Activated naive CD8-positive, alpha-beta T cell (primary cell): Measurements from ENCODE around the gene CPEB4.

Experiments used
- H3K27ac Mint-ChIP-seq: one replicate; pipeline ENCODE4 v1.8.0; 2021; ENCODE audit warnings: mixed read lengths
- H3K27me3 Mint-ChIP-seq: one replicate; pipeline ENCODE4 v1.8.0; 2021; ENCODE audit warnings: mixed read lengths
- H3K36me3 Mint-ChIP-seq: one replicate; pipeline ENCODE4 v1.8.0; 2021; ENCODE audit warnings: mixed read lengths
- H3K4me1 Mint-ChIP-seq: one replicate; pipeline ENCODE4 v1.8.0; 2021; ENCODE audit warnings: low read depth, mixed read lengths
- H3K4me3 Mint-ChIP-seq: one replicate; pipeline ENCODE4 v1.8.0; 2021; ENCODE audit warnings: mild to moderate bottlenecking, mixed read lengths
- H3K9me3 Mint-ChIP-seq: one replicate; pipeline ENCODE4 v1.8.0; 2021; ENCODE audit warnings: low read depth, mixed read lengths

Gene CPEB4

DNA sequence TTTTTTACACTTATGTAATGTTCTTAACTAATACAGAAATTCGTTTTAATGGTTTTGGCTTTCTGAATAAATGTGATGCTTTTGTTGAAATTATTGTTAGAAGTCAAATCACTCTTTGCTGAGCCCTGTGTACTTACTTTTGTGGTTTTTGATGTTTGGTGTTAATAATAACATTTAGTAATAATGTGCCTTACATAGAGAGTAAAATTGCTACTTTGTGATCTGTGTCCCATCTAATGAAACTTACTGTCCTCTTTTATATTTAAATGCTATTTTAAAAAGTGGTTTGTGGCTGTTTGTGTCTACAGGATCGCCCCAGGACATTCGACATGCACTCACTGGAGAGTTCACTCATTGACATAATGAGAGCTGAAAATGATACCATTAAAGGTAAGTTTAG is 22.1 kb downstream of the CPEB4 start:
- no peak overlapping the region for H3K27ac Mint-ChIP-seq
- peaks cover 2% of the 10 kb centered on the region for H3K36me3 Mint-ChIP-seq
- H3K9me3 Mint-ChIP-seq = no peaks in the 10 kb centered on the region
- no peaks in the 10 kb centered on the region for H3K27me3 Mint-ChIP-seq
- H3K4me3 Mint-ChIP-seq = no peak overlapping the region
- H3K4me1 Mint-ChIP-seq = peaks cover 4% of the 10 kb centered on the region

- Mint-ChIP-seq H3K9me3 (no peaks in the 10 kb centered on the region), H3K27me3 (no peaks in the 10 kb centered on the region), H3K4me1 (peaks cover 4% of the 10 kb centered on the region), H3K36me3 (peaks cover 2% of the 10 kb centered on the region), H3K4me3 (no peak overlapping the region), H3K27ac (no peak overlapping the region)
Observed at GRCh38 chr5:173911623-173912022, 23.5 kb downstream of the CPEB4 start.

GRCh38 chr5:173913686-173914321 is 25.7 kb downstream of the CPEB4 start:
- Mint-ChIP-seq H3K4me3 (no peak overlapping the region), H3K4me1 (no peaks in the 10 kb centered on the region), H3K9me3 (no peaks in the 10 kb centered on the region), H3K27ac (no peak overlapping the region), H3K36me3 (peaks cover 2% of the 10 kb centered on the region), H3K27me3 (no peaks in the 10 kb centered on the region)

DNA sequence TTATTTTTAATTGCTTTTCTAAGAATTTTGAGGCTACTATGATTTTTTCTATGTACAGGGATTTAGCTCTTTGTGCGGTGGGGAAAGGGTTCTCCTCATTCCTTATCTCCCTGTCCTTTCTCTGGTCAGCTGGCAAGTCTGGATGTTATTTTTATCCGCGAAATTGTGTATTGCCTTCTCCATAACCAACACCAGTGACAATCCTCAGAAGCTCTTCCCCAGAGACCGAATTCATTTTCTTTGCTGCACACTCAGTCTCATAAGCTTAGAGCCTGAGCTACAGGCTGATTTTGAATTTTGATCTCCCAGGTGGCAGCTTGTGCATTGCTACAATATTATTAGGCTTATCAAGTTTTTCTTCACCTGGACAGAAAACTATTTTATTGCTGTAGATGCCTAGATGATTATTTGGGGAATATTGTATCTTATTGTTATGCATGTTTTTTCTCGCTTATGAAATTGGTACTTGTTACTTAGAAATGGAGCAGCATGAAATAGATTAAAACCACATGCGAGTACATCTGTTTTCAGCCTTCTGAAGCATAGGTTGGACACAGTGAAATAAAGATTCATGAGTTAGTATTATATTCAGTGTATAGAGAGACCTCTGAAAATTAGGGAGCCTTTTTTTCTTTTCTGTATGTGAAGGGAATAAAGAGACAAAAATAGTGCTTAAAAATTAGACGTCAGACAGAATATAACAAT is 27.3 kb downstream of the CPEB4 start:
- Mint-ChIP-seq H3K9me3 (no peaks in the 10 kb centered on the region), H3K27me3 (no peaks in the 10 kb centered on the region), H3K27ac (peak overlapping the region; percentile 5), H3K36me3 (peaks cover 2% of the 10 kb centered on the region), H3K4me3 (no peak overlapping the region), H3K4me1 (peaks cover 2% of the 10 kb centered on the region)

DNA sequence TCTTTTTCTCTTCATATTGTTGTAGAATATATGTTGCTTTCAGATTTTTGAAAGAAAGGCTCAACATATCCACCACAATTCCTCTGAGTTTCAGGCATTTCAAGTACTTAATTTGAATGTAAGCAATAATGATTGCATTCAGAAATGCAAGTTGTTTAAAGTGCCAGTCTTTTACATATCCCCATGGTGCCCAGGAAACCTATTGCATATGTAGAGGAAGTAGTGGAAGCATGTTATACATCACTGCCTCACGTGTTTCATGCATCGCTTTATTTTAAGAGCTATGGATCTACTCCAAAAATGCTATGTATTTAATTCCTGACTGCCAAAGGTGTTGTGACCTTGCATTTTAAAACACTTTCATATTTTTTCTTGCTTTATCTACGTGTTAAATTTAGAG is 28.1 kb downstream of the CPEB4 start:
- no peaks in the 10 kb centered on the region for H3K9me3 Mint-ChIP-seq
- peaks cover 10% of the 10 kb centered on the region for H3K4me1 Mint-ChIP-seq
- H3K36me3 Mint-ChIP-seq = peaks cover 2% of the 10 kb centered on the region
- no peak overlapping the region for H3K4me3 Mint-ChIP-seq
- no peaks in the 10 kb centered on the region for H3K27me3 Mint-ChIP-seq
- no peak overlapping the region for H3K27ac Mint-ChIP-seq

- H3K4me1 Mint-ChIP-seq = peaks cover 19% of the 10 kb centered on the region
- H3K36me3 Mint-ChIP-seq = no peaks in the 10 kb centered on the region
- no peaks in the 10 kb centered on the region for H3K9me3 Mint-ChIP-seq
- no peak overlapping the region for H3K27ac Mint-ChIP-seq
- H3K4me3 Mint-ChIP-seq = no peak overlapping the region
- no peaks in the 10 kb centered on the region for H3K27me3 Mint-ChIP-seq
Observed at GRCh38 chr5:173917788-173918786, 29.9 kb downstream of the CPEB4 start.

DNA sequence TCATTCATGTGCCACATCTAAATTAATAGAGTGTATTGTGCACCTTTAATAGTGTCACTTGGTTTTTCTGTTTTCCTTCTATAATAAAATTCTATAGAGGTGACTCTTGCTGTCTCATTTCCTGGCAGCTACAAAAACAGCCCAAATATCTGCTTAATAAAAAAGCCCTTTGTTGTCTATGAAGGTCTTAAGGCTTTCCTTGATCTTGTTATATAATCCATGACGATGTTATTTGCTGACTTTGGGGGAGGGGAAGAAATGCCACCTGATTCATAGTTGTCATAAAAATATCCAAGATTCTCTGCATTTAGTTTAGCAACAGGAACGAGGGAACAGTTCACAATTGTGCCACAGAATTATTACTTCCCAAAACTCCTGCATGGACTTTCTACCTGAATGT is 31.3 kb downstream of the CPEB4 start:
- peaks cover under 1% of the 10 kb centered on the region for H3K36me3 Mint-ChIP-seq
- no peak overlapping the region for H3K27ac Mint-ChIP-seq
- no peaks in the 10 kb centered on the region for H3K27me3 Mint-ChIP-seq
- no peak overlapping the region for H3K4me3 Mint-ChIP-seq
- peaks cover 27% of the 10 kb centered on the region for H3K4me1 Mint-ChIP-seq
- no peaks in the 10 kb centered on the region for H3K9me3 Mint-ChIP-seq

DNA sequence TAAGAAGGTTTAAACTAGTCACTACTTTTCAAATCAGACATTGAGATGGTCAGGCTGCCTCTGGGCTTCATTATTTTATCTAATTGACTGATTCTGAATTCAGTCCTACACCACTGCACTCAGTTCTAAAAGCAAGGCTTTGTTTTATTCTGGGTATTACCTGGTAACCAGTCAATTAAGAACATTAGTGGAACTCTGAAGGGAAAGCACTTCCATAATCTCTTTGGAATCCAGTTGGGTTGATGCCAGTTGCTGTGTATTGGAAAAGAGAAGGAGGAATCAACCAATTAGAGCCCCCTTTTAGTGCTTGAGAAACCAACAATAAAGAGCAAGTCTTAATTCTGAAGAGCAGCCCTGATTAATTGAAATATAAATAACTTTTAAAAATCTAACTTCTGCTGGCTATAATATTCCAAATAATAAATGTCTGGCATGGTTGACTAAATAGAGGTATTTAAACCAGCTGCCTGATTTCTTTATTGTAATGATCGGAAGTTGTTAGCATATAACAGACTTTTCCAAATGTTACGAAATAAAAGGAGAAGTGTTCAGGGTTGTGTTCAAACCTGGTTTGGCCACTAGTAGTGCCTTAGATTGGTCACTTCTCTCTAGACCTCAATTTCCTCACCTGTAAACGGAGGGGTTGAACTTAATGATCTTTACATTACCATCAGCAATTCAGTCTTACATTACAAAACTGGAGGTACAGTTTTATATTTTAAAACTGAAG is 32.0 kb downstream of the CPEB4 start:
- H3K4me3 Mint-ChIP-seq = no peak overlapping the region
- no peaks in the 10 kb centered on the region for H3K27me3 Mint-ChIP-seq
- H3K9me3 Mint-ChIP-seq = no peaks in the 10 kb centered on the region
- peaks cover 4% of the 10 kb centered on the region for H3K36me3 Mint-ChIP-seq
- peaks cover 34% of the 10 kb centered on the region for H3K4me1 Mint-ChIP-seq
- peak overlapping the region; percentile 37 for H3K27ac Mint-ChIP-seq

DNA sequence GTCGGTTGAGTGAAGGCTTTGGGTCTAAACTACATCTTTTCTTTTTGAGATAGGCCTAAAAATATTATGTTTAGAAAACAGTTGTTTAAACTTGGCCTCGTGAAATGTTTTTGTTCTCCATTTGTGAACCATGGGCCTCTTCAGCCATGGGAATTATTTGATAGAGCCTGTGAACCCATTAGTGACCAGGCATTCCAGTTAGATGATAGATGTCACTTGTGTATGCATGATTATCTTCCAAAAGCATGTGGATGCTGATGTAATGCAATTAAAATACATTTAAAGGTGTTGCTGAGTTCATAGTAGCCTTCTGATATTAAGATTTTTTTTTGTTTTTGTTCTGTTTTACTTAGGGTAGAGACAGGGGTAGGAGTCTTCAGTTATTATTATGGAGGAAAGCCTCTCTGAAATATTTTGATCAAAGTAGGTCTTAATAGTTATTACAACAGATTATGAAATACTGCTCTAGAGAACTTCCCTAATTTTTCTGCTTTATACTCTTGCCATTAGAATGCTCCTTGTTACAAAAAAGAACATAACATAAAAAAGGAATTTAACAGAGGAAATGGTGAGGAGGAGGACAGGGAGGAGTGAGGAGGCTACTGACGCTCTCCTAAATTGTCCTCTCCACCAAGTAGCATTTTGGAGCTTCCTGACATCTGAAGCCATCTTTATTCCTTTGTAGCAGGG is 32.9 kb downstream of the CPEB4 start:
- H3K9me3 Mint-ChIP-seq = no peaks in the 10 kb centered on the region
- no peaks in the 10 kb centered on the region for H3K27me3 Mint-ChIP-seq
- H3K4me3 Mint-ChIP-seq = no peak overlapping the region
- peaks cover 36% of the 10 kb centered on the region for H3K4me1 Mint-ChIP-seq
- peaks cover 4% of the 10 kb centered on the region for H3K36me3 Mint-ChIP-seq
- peak overlapping the region; percentile 47 for H3K27ac Mint-ChIP-seq

DNA sequence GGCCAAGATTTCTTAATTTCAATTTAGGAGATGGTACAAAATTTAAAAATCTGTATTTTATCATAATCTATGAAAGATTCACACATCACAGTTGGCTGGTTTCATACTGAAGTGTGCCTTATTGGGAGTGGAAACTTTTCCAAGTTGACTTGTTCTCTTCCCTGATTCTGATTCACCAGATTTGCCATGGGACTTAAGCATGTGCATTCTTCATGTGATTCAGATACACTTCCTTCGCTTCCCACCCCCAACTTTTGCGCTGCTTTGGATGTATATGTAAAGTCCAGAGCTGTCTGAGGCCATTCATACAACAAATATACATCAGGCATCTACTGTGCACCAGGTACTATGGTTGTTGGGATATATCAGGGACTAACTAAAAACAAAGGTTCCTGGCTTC is 34.4 kb downstream of the CPEB4 start:
- H3K4me1 Mint-ChIP-seq = peaks cover 36% of the 10 kb centered on the region
- no peaks in the 10 kb centered on the region for H3K9me3 Mint-ChIP-seq
- no peak overlapping the region for H3K4me3 Mint-ChIP-seq
- H3K27me3 Mint-ChIP-seq = no peaks in the 10 kb centered on the region
- H3K36me3 Mint-ChIP-seq = peaks cover 4% of the 10 kb centered on the region
- H3K27ac Mint-ChIP-seq = no peak overlapping the region

GRCh38 chr5:173923218-173924095 is 35.3 kb downstream of the CPEB4 start:
- H3K27me3 Mint-ChIP-seq = no peaks in the 10 kb centered on the region
- peaks cover 37% of the 10 kb centered on the region for H3K4me1 Mint-ChIP-seq
- peak overlapping the region; percentile 35 for H3K27ac Mint-ChIP-seq
- H3K4me3 Mint-ChIP-seq = no peak overlapping the region
- H3K9me3 Mint-ChIP-seq = no peaks in the 10 kb centered on the region
- peaks cover 7% of the 10 kb centered on the region for H3K36me3 Mint-ChIP-seq

- no peak overlapping the region for H3K27ac Mint-ChIP-seq
- H3K9me3 Mint-ChIP-seq = no peaks in the 10 kb centered on the region
- H3K4me1 Mint-ChIP-seq = peaks cover 38% of the 10 kb centered on the region
- H3K4me3 Mint-ChIP-seq = no peak overlapping the region
- no peaks in the 10 kb centered on the region for H3K27me3 Mint-ChIP-seq
- peaks cover 9% of the 10 kb centered on the region for H3K36me3 Mint-ChIP-seq
Observed at GRCh38 chr5:173924899-173925298, 36.8 kb downstream of the CPEB4 start.

DNA sequence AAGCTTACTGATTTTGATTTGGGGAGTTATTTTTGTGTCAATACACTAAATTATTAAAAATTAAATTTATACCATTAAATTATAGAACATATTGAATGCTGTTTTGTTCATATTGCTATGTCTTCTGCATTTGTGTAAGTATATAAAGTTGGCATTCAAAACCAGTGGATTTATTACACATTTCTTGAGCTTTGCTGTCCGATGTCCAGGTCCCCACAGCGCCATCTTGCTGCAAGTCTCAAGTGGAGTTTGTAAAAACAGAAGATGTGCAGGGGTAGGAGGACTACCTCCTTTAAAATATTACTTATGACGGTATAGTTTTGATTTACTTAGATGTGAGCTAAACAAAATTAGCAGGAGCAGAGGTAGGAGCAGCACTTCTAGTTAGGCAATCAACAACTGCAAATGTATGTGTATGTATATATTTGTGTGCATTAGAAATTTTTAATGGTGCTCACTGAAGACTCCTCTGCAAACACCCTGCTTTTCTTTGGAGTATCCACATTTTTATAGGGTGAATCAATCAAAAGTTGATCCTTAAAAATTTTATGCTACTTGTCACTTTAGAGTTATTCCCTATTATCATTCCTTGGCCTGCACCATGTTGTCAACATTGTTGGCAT is 37.4 kb downstream of the CPEB4 start:
- H3K27me3 Mint-ChIP-seq = no peaks in the 10 kb centered on the region

More for the DNA sequence above, 37.4 kb downstream of the CPEB4 start:
- Mint-ChIP-seq H3K4me3 (no peak overlapping the region), H3K36me3 (peaks cover 9% of the 10 kb centered on the region), H3K27ac (no peak overlapping the region), H3K4me1 (peaks cover 34% of the 10 kb centered on the region), H3K9me3 (no peaks in the 10 kb centered on the region)
